Skeletal muscle cell (primary cell): Measurements from ENCODE around the gene LYPLA2.

Experiments used
- DNase-seq: peaks from one replicate; pipeline ENCODE4 v3.0.0-alpha.2; 2010; ENCODE audit warnings: low read depth
- H3K4me3 ChIP-seq: 2 replicates; pipeline ENCODE4 v1.5.1; 2011; ENCODE audit warnings: low read depth, mild to moderate bottlenecking, control low read depth, low read length, moderate library complexity

Gene LYPLA2

DNA sequence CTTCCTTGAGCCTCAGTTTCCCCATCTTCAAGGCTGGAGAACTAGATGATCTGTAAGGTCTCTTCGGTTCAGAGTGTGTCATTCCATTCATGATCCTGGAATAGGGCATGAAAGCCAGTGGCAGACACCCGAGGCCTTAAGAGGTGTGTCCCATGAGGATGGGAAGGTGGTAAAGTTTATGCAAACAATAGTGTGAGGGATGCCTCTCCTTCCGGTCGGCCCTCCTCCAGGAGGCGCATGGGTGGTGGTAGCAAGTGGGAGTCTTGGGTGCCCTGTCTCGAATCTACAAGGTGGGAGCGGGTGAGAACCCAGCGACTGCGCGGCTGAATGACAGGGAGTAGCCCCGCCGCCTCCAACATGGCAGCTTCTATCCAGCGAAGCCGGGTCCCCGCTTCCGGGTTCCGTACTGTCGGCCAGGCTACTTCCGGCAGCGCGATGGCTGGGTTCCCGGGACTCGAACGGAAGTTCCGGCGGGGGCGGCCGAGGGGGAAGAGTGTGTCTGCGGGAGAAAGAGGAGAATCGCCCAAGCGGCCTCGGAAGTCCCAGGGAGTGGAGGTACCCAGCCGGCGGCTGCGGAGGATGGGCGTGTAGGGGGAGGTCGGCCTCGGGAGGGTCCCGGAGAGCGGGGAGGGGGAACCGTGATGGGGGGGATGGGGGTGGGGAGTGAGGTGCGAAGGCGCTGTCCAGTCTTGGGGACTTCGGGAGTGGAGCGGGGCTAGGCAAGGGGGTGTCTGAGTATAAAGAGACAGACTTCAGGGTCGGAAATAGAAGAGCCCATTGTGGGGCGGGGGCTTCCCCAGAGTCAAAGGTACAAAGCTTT is at the start of gene LYPLA2:
Gene LYPLA2 (plus strand): TSS at position 450 of the 820 bp plus-strand sequence. CDS start 1,538 bp downstream, outside the sequence.
- DNase-seq = peak; percentile 67
- H3K4me3 ChIP-seq = peak within 1 kb of the TSS; percentile 95

DNA sequence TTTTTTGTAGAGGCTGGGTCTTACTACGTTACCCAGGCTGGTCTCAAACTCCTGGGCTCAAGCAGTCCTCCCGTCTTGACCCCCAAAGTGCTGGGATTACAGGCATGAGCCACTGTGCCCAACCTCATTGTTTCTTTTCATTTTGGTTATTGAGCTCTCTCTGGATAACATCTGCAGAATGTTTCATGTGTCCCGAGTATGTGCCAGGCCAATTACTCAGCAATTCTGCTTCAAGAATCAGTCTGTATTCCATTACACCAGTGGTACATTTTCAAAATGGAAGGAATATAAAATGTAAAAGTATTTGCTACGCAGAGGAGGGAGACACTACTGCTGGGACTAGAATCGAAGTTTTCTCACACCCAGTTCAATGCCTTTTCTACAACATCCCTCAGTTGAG is 49.3 kb upstream of the LYPLA2 start:
- H3K4me3 ChIP-seq = no peak overlapping the region
- DNase-seq = no peak

DNA sequence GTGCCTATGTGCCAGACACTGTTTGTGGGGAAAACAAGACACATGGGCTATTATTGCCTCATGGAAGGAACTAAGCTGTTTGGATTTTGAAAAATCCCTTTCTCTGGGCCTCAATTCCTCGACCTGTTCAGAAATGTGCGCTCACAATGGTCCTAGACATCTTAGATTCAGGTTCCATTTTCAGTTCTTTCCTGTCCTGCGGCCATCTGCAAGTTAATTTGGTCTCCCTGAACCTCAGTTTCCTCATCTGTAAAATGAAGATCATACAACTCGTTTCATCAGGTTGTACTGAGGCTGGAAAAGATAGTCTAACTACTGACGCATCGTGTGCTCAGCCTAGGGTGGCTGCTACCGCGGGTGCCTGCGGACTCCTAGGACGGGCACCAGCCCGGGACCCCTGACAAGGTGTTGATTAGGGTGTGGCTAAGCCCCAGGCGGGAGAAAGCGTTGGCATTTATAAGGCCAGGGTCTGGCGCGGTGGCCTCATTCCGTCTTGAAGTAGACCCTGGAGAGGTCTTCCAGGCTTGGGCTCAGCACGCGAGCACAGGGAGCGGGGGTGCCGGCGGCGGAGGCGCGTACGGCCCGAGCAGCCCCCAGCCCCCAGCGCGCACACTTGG is 48.2 kb upstream of the LYPLA2 start:
- H3K4me3 ChIP-seq = peak overlapping the region; percentile 84
- DNase-seq = no peak

DNA sequence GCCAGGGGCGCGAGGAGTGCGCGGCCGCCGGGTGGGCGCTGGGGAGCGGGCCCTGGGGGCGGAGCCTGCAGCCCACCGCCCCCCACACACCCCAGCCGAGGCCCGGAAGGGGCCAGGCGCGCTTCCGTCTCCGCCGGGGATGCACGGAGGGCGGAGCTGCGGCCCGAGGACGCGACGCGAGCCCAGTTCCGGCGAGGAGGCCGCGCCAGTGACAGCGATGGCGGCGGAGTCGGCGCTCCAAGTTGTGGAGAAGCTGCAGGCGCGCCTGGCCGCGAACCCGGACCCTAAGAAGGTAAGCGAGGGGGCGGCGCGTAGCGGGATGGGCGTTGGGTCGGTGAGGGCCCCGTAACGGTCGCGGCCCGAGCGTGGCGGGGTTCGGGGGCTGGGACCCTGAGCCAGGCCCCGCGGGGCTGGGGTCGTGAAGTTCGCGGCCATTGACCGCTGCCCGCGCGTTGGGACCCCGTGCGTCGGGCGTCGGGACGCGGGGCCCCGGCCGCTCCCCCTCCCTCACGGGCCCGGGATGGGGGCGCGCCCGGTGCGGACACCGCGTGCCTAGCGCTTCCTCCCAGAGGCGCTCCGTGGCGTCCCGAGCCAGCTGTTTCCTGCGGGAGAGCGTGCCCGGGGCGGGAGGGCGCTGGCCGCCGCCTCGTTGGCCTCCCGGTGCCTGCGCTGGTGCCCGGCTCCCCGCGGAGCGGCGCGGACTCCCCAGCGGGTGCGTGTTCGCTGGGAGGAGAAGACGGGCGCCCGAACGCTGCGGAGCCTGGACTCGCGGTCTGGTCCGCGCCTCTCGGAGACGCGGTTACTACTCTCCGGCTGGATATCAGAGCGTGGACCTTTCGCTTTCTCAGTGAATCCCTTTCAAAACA is 47.4 kb upstream of the LYPLA2 start, which contains the start of gene ELOA:
Gene ELOA (plus strand): TSS at position 185 of the 866 bp plus-strand sequence. CDS start 33 bp downstream, at position 218.
- DNase-seq = no peak
- peak within 1 kb of the TSS; percentile 84 for H3K4me3 ChIP-seq

DNA sequence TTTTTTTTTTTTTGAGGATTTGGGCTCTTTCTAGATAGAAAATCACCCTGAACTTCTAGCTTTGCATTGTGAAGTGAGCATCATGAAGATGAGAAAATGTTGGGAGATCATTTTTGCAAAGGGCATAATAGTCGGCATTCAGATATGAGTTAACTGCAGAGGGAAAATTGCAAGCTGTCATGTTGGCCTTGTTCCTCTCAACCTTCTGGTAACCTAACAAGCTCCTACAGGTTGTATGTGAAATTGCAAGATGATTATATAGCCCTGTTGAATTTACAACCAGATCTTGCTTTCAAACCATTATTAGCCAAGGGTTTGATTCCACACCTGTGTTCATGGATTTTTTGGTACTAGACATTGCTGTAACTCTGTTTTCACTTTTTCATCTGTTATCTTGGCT is 45.4 kb upstream of the LYPLA2 start:
- DNase-seq = no peak
- H3K4me3 ChIP-seq = no peak overlapping the region

DNA sequence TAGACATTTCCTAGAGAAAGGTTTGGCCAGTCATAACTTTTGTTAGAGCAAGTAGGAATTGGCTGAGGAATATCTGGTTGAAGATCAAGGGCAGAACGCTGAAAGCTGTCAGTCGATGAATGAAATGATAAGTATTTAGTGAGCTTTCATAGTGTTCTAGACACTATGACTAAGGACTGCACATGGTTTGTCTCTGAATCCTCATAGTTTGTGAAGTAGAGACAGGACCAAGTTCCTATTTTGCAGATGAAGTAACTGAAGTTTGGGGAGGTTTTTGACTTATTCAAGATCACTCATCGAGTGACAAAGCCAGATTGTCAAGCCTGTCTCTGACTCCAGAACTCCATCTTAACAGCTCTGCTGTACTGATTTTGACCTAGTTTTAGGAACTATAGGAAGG is 42.9 kb upstream of the LYPLA2 start:
- DNase-seq = no peak
- no peak overlapping the region for H3K4me3 ChIP-seq

DNA sequence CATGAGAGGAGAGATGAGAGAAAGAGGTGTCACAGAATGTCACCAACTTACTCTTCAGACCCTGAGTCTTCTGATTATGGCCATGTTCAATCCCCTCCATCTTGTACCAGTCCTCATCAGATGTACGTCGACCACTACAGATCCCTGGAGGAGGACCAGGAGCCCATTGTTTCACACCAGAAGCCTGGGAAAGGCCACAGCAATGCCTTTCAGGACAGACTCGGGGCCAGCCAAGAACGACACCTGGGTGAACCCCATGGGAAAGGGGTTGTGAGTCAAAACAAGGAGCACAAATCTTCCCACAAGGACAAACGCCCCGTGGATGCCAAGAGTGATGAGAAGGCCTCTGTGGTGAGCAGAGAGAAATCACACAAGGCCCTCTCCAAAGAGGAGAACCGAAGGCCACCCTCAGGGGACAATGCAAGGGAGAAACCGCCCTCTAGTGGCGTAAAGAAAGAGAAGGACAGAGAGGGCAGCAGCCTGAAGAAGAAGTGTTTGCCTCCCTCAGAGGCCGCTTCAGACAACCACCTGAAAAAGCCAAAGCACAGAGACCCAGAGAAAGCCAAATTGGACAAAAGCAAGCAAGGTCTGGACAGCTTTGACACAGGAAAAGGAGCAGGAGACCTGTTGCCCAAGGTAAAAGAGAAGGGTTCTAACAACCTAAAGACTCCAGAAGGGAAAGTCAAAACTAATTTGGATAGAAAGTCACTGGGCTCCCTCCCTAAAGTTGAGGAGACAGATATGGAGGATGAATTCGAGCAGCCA is 39.7 kb upstream of the LYPLA2 start:
- DNase-seq = peak; percentile 14
- H3K4me3 ChIP-seq = no peak overlapping the region

DNA sequence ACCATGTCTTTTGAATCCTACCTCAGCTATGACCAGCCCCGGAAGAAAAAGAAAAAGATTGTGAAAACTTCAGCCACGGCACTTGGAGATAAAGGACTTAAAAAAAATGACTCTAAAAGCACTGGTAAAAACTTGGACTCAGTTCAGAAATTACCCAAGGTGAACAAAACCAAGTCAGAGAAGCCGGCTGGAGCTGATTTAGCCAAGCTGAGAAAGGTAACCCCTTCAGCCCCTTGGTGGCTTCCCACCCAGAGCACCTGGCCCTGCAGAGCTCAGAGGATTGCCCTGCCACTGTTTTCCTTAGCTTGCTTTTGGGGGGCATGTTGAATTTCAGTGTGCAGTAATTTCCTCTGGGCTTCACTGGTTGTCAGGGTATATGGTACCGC is 39.1 kb upstream of the LYPLA2 start:
- H3K4me3 ChIP-seq = no peak overlapping the region
- DNase-seq = no peak

DNA sequence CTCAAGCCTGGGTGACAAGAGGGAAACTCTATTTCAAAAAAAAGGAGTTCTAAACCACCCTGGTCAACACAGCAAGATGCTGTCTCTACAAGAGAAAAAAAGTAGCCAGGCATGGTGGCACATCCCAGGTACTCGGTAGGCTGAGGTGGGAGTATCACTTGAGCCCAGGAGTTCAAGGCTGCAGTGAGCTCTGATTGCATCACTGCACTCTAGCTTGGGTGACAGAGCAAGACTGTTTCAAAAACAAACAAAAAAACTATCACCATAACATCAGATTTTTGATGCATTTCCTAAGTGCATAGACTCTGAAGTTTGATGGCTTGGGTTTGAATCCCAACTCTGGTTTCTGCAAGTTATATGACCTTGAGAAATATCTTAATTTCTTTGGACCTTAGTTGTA is 38.0 kb upstream of the LYPLA2 start:
- no peak overlapping the region for H3K4me3 ChIP-seq
- DNase-seq = no peak

DNA sequence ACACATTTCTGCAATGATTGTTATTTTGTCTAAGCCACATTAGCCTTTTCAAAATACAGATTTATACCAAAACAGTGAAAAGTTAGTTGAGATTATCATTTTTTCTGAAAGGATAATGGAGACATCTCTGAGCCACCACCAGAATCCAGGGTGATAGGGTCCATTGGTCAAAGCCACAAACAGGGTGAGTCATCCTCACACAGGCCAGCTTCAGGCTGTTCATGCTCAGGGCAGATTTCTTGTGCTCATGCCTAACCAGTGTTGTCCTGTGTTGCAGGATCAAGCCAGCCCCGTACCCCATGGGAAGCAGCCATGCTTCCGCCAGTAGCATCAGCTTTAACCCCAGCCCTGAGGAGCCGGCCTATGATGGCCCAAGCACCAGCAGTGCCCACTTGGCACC is 34.3 kb upstream of the LYPLA2 start:
- DNase-seq = no peak
- no peak overlapping the region for H3K4me3 ChIP-seq

DNA sequence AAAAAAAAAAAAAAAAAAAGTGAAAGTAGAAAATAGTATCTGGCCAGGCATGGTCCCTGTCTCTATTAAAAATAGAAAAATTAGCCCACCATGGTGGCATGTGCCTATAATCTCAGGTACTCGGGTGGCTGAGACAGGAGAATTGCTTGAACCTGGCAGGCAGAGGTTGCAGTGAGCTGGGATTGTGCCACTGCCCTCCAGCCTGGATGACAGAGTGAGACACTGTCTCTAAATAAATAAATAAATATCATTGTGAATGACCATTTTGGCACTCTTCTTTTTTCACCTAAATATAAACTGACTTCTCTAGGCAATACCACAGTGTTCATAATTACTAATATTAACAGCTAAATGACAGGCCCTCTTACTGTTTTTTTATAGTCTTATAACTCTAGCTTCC is 33.1 kb upstream of the LYPLA2 start:
- H3K4me3 ChIP-seq = no peak overlapping the region
- DNase-seq = no peak

DNA sequence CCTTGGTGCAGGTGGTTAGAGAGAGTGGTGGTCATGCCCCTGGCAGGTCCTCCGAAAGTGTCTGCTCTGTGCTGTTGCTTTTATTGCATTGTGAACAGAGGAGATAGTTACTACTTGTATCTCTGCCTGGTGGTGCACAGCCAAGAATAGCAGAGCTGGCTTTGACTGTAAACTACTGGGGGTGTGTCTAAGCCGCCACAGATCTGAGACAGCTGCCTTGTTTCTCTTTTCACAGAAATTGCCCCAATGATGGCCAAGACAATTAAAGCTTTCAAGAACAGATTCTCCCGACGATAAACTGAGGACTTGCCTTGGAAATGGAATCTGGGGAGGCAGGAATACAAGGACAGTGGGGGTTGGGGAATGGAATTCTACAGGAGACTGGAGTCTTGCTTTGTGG is 31.7 kb upstream of the LYPLA2 start:
- no peak for DNase-seq
- no peak overlapping the region for H3K4me3 ChIP-seq

DNA sequence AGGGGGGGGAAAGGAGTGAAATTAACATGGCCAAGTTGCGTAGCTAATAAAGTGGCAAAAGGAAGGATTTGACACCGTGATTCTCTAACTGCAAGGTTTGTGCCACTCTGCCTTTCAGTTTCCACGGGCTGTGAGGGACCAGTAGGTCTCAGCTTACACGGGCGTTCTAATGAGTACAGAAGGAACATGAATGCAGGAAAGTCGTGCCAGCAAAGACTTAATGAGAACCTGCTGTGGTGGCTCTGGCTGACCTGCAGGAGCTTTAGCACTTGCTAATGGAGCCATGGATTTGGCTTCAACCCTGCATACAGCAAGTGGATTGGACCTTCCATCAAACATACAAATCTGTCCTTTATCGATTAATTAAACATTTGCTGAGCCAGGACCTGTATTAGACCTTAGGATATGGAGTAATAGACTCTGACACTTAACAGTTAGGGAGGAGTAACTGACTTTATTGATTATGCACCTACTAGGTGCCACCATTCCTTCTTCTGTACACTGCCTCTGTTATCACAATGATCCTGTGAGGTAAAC is 27.8 kb upstream of the LYPLA2 start:
- no peak for DNase-seq
- no peak overlapping the region for H3K4me3 ChIP-seq

DNA sequence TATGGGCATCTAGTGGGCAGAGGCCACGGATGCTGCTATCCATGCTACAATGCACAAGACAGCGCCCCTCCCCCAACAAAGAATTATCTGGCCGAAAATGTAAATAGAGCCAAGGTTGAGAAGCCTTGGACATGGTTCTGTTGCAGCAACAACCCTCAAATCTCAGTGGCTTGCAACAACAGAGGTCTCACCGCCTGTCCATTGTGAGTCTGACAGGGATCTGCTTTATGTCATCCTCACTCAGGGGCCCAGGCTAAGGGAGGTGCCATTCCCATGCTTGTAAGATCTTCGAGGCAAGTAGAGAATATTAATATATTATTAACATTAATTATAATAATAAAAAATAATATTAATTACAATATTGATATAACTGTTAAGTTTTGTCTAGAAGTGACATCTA is 22.2 kb upstream of the LYPLA2 start:
- DNase-seq = no peak
- no peak overlapping the region for H3K4me3 ChIP-seq

DNA sequence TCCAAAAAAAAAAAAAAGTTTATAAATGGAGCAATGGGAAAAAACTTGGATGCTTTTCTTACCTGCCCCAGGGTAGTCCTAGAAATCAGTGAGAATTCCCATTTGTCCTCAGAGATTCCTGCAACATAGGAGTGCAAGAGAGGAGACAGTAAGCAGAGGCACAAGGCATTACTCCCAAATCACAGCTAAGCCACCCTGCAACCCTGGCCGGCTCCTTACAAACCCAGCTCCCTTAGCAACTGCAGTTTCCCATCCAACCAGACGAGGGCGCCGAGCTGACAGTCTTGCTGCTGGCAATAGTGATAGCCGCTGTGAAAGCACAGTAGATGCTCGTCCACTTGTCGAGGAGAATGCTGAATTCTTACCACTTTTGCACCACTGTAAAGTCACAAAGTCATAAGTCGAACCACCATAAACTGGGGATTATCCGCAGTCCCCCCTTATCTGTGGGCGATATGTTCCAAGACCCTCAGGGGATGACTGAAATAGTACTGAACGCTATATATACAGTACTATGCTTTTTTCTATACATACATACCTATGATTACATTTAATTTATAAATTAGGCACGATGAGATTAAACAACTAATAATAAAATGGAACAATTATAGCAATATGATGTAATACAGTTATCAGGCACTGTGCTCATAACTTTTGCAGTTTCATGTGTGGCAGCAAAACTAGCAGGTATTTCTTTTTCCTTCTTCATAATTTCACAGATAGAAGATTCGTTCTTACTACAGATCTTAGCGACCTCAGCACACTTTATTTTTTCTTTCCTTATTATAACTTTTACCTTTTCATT is 18.7 kb upstream of the LYPLA2 start:
- no peak for DNase-seq
- H3K4me3 ChIP-seq = no peak overlapping the region

DNA sequence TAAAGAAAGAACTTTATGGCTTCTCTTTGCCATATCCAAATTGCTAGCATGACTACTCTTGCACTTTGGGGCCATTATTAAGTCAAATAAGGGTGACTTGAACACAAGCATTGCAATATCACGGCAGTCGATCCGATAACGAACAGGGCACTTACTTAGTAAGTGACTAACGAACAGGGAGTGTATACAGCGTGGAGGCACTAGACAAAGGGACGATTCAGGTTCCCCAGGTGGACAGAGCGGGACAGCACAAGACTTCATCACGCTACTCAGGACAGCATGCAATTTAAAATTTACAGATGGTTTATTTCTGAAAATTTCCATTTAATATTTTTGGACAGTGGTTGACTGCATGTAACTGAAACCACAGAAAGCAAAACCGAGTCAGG is 18.1 kb upstream of the LYPLA2 start:
- DNase-seq = no peak

DNA sequence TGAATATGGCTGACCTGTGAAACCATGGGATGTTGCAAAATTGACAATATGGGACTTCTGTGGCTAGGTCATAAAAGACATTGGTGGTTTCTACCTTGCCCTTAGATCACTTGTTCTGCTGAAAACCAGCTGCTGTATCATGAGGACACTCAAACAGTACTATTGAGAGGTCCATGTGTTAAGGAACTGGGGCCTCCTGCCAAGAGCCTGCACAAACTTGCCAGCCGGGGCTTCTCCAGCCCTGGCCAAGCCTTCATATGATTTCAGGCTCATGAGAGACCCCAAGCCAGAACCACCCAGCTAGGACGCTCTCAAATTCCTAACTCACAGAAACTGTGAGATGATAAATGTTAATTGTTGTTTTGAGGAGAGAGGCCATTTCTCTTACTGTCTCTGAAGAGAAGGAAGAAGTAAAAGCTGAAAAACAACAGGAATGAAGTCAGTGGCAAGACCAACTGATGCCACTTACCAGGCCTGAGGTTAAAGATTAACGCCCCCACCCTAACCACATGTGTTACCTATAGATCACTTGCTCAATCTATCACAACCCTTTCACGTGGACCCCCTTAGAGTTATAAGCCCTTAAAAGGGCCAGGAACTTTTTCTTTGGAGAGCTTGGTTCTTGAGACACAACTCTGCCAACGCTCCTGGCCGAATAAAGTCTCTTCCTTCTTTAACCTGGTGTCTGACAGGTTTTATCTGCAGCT is 16.6 kb upstream of the LYPLA2 start:
- no peak overlapping the region for H3K4me3 ChIP-seq
- DNase-seq = no peak

More for the DNA sequence above, 18.1 kb upstream of the LYPLA2 start:
- no peak overlapping the region for H3K4me3 ChIP-seq

DNA sequence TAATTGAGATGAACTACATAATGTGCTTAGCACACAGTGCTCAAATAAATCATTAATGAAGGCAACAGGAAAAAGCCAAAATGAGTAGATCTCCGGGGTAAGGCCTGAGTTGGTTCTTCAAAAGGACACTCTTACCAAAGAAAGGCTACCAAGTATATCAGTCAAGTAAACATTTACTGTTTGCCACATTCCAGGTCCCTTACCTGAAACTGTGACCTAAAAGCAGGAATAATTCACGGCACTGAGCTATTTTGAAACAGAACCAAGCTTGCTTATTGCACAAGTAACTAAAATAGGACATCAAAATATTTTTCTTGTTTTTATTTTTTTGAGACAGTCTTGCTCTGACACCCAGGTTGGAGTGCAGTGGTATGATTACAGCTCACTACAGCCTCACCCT is 14.7 kb upstream of the LYPLA2 start:
- no peak for DNase-seq

More for the DNA sequence above, 14.7 kb upstream of the LYPLA2 start:
- H3K4me3 ChIP-seq = no peak overlapping the region
